ENCODE results near the gene LMNA. TPM values are rescaled to one million over a fixed set of nuclear protein-coding genes. Genes with fewer than 3 reads are reported as not detected.
A peak's percentile ranks its signal among the peaks of the same experiment; 100 is the strongest.

LMNA gene
- total RNA-seq, 1 experiment from 2014 or later = 51.0 TPM

- no peaks in the 10 kb centered on the region for H3K79me2 ChIP-seq (ENCODE audit: insufficient read depth, low read length)
- H2BK15ac ChIP-seq (ENCODE audit: low read depth, low read length) = no peak overlapping the region
- Mint-ChIP-seq H3K27ac (peak overlapping the region in 1 of 3 experiments; percentile 27; a peak in 1 of 7 replicates), H3K9me3 (no peaks in the 10 kb centered on the region; a peak in 1 of 5 replicates), H3K4me3 (no peak overlapping the region), H3K4me1 (peaks cover 38 to 55% of the 10 kb centered on the region in 2 experiments), H3K27me3 (ENCODE audit: low read depth) (peaks cover 8% of the 10 kb centered on the region), H3K36me3 (ENCODE audit: insufficient read depth in 1 of 3, low read depth in 3 of 3) (peaks cover 0 to 2% (median 0%) of the 10 kb centered on the region in 3 experiments; a peak in 2 of 7 replicates)
- no peak overlapping the region for H4K8ac ChIP-seq (replicated peaks; ENCODE audit: insufficient read length, low read depth, low read length)
- H4K5ac ChIP-seq (ENCODE audit: insufficient read length, low read depth, low read length) = no peak overlapping the region
- WGBS (ENCODE audit: extremely low coverage, insufficient read length, low lambda C conversion rate) = no CpG with 5 or more reads among the region's 6 CpGs
- no peak overlapping the region for H3K18ac ChIP-seq (ENCODE audit: insufficient read length, low read depth, low read length)
- no peak overlapping the region for H2BK5ac ChIP-seq (ENCODE audit: insufficient read length, low read length)
- H3K4me1 ChIP-seq (ENCODE audit: insufficient read depth, low read length) = peaks cover 14% of the 10 kb centered on the region; the same call in 1 of the 2 replicates
- TF ChIP-seq CTCF (conservative IDR thresholded peaks at IDR 0.05) = no peak
- no peak overlapping the region for H2BK120ac ChIP-seq (ENCODE audit: low read depth, low read length, poor library complexity, severe bottlenecking)
- H3K27me3 ChIP-seq (ENCODE audit: insufficient read depth, low read length) = no peaks in the 10 kb centered on the region
- H3K4me2 ChIP-seq (ENCODE audit: insufficient read depth, insufficient read length, low read length) = no peak overlapping the region
- peaks cover 5% of the 10 kb centered on the region for H3K23me2 ChIP-seq (ENCODE audit: insufficient read length, low read depth, low read length, poor library complexity, severe bottlenecking)
- H4K91ac ChIP-seq (ENCODE audit: insufficient read length, low read depth, low read length) = no peak overlapping the region
- H3K23ac ChIP-seq (ENCODE audit: insufficient read length, low read depth, low read length) = no peak overlapping the region
- no peak overlapping the region for H3K4ac ChIP-seq (ENCODE audit: low read depth, low read length)
- H2AK5ac ChIP-seq (ENCODE audit: insufficient read length, low read length) = no peak overlapping the region
- no peak overlapping the region for H3K56ac ChIP-seq (ENCODE audit: insufficient read length, low read depth, low read length)
- no peak overlapping the region for H3K14ac ChIP-seq (ENCODE audit: insufficient read depth, low read length)
- H2BK20ac ChIP-seq (ENCODE audit: low read depth, low read length, poor library complexity, severe bottlenecking) = no peak overlapping the region
- no peak for DNase-seq
- H2AFZ ChIP-seq (ENCODE audit: low read length) = no peak overlapping the region
- H3K27ac ChIP-seq (ENCODE audit: insufficient read length, low read depth, low read length) = no peak overlapping the region
- no peak overlapping the region for H3K9ac ChIP-seq (ENCODE audit: extremely low read depth, insufficient read length, low read length)
- H2BK12ac ChIP-seq (ENCODE audit: insufficient read length, low read depth, low read length) = no peak overlapping the region
- no peaks in the 10 kb centered on the region for H3K9me3 ChIP-seq (ENCODE audit: control insufficient read depth, low read depth, low read length)
- H3T11ph ChIP-seq (ENCODE audit: low read length) = no peak overlapping the region
- H4K20me1 ChIP-seq (ENCODE audit: control insufficient read depth, insufficient read depth, insufficient read length) = no peaks in the 10 kb centered on the region
- H3K79me1 ChIP-seq (ENCODE audit: insufficient read depth, low read depth, low read length, poor library complexity, severe bottlenecking) = no peaks in the 10 kb centered on the region
These were observed 5.8 kb upstream of the LMNA start for GRCh38 chr1:156108664-156109241.

Data from H9 (cell line).